Naive thymus-derived CD4-positive, alpha-beta T cell (primary cell): ENCODE data around the gene PRPF8. TPM values are rescaled to one million over a fixed set of nuclear protein-coding genes. Genes with fewer than 3 reads are reported as not detected.

Experiments
- ATAC-seq: fragments of 150-1000 bp; cut with Tn5 transposase; 2 replicates; pipeline ENCODE4 v1.10.0; 2021; ENCODE audit warnings: mild to moderate bottlenecking, moderate library complexity
- CTCF ChIA-PET: fragments of 350-600 bp; sonication (Branson Sonifier 250); formaldehyde crosslinking; loops from one replicate; lab custom pipeline; 2021; ENCODE audit warnings: antibody characterized with exemption; lab: Charles Lee
- POLR2A ChIA-PET: fragments of 350-600 bp; sonication (Branson Sonifier 250); formaldehyde crosslinking; loops from one replicate; lab custom pipeline; 2021; ENCODE audit warnings: antibody characterized with exemption, inconsistent platforms; lab: Charles Lee
- DNase-seq, 9 donors: peaks; one replicate each; pipeline versions ENCODE4 v3.0.0 to v3.0.0-alpha.2; 2020 to 2022; ENCODE audit warnings: mixed read lengths in 1 of 9
- H3K27ac ChIP-seq: one replicate; pipeline ENCODE4 v1.7.0; 2013; ENCODE audit warnings: mild to moderate bottlenecking, low read depth, low read length, moderate library complexity
- H3K27me3 ChIP-seq, 2 donors: one replicate each; pipeline ENCODE4 v1.7.0; 2013; ENCODE audit warnings: low read length in 2 of 2, mild to moderate bottlenecking in 2 of 2, moderate library complexity in 2 of 2; ENCODE audit not compliant: control insufficient read depth in 2 of 2, insufficient read depth in 2 of 2
- H3K36me3 ChIP-seq, 3 experiments: 1 replicate in 2 of 3; 2 replicates in 1 of 3; pipeline ENCODE4 v1.7.0; 2013; ENCODE audit warnings: low read length in 3 of 3, mild to moderate bottlenecking in 3 of 3, moderate library complexity in 1 of 3; ENCODE audit not compliant: insufficient read depth in 3 of 3, control insufficient read depth in 2 of 3
- H3K4me1 ChIP-seq, 2 donors: one replicate each; pipeline ENCODE4 v1.7.0; 2013; ENCODE audit warnings: low read length in 2 of 2, mild to moderate bottlenecking in 2 of 2, moderate library complexity in 1 of 2; ENCODE audit not compliant: control insufficient read depth in 2 of 2, insufficient read depth in 2 of 2
- H3K4me3 ChIP-seq: 2 replicates; pipeline ENCODE4 v1.7.0; 2013; ENCODE audit warnings: mild to moderate bottlenecking, low read length
- H3K9me3 ChIP-seq, 3 experiments: 1 replicate in 2 of 3; 2 replicates in 1 of 3; pipeline ENCODE4 v1.7.0; 2013; ENCODE audit warnings: low read length in 3 of 3; ENCODE audit not compliant: control insufficient read depth in 2 of 3
- H3K27ac Mint-ChIP-seq, 9 donors: one replicate each; pipeline ENCODE4 v1.8.0; 2020 to 2022; ENCODE audit warnings: mixed read lengths in 9 of 9, mild to moderate bottlenecking in 8 of 9, moderate library complexity in 5 of 9, inconsistent platforms in 2 of 9
- H3K27me3 Mint-ChIP-seq, 5 donors: one replicate each; pipeline ENCODE4 v1.8.0; 2021 to 2022; ENCODE audit warnings: mixed read lengths in 5 of 5, mild to moderate bottlenecking in 1 of 5
- H3K36me3 Mint-ChIP-seq, 5 donors: one replicate each; pipeline ENCODE4 v1.8.0; 2020 to 2022; ENCODE audit warnings: mixed read lengths in 5 of 5, mild to moderate bottlenecking in 3 of 5, inconsistent platforms in 1 of 5
- H3K4me1 Mint-ChIP-seq, 7 donors: one replicate each; pipeline ENCODE4 v1.8.0; 2020 to 2022; ENCODE audit warnings: mixed read lengths in 7 of 7, mild to moderate bottlenecking in 3 of 7, inconsistent platforms in 1 of 7
- H3K4me3 Mint-ChIP-seq, 10 donors: one replicate each; pipeline ENCODE4 v1.8.0; 2020 to 2022; ENCODE audit warnings: mild to moderate bottlenecking in 10 of 10, mixed read lengths in 10 of 10, moderate library complexity in 6 of 10, inconsistent platforms in 2 of 10
- H3K9me3 Mint-ChIP-seq, 11 donors: one replicate each; pipeline ENCODE4 v1.8.0; 2020 to 2022; ENCODE audit warnings: mixed read lengths in 11 of 11, mild to moderate bottlenecking in 4 of 11, inconsistent platforms in 1 of 11, moderate library complexity in 1 of 11
- intact Hi-C, 2 donors: fragments of 100-400 bp; cut with micrococcal nuclease; formaldehyde crosslinking; loops; one replicate each; pipeline ENCODE4 v1.15.1; 2023
- polyA plus RNA-seq, 2 donors: library from polyadenylated mRNA; unstranded; fragments of 300-500 nt; fragmentation: Illumina TruSeq; gene quantifications; one replicate each; pipeline ENCODE4 v1.2.3, GENCODE V29; 2021
- total RNA-seq, 6 experiments: library from RNA in 5 of 6; stranded (reverse) in 5 of 6; gene quantifications; 1 replicate in 5 of 6; 2 replicates in 1 of 6; pipeline ENCODE4 v1.2.3 and lab custom pipeline; 2021 to 2026

The PRPF8 gene
- total and polyA plus RNA-seq, 7 experiments from 2014 or later: 167 to 554 (median 436) TPM

DNA sequence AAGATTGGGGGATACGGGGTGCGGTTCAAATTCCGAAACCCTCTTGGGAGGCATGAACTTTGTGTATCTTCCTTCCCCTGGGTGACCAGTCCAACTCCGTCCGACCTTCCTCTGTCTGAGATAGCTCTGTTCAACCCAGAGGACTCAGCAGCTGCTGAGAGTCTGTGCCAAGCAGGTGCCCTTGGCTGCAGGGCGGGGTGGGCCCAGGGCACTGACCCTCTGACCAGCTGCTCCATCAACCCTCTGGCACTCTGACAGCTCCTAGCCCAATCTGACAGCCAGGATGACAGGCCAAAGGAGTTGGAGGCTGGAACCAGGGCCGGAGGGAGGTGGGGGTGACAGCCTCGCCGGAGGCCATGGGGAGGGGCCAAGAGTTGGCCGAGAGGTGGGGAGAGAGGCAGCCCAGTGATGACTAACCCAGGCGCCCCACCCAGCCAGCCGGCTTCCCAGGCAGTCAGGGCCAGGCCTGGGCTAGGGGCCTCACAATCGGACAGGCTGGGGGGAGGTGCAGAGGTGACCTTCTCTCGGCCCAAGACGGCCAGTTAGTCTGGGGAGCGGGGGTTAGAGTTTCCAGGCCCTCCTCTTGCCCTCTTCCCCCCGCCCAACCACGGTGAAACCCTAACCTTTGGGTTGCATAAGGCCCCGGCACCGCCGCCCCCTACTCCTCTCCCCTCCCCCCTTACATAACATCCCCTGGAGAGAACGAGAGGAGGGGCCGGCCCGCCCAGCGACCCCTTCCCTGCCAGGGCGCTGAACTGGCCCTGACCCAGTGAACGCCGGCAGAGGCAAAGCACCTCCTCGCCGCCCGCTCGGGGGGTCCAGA, 30.5 kb upstream of the PRPF8 start:
- peak overlapping the region; percentile 73 for H3K27ac ChIP-seq
- H3K9me3 Mint-ChIP-seq: no peaks in the 10 kb centered on the region
- peaks cover 0 to 13% (median 0%) of the 10 kb centered on the region in 5 donors for H3K36me3 Mint-ChIP-seq
- ATAC-seq (no peak), DNase-seq (peak in 3 of 9 donors; percentile 38 to 57 (median 44))
- peaks cover 20 to 47% (median 28%) of the 10 kb centered on the region in 7 donors for H3K4me1 Mint-ChIP-seq
- H3K27ac Mint-ChIP-seq: peak overlapping the region in 2 of 9 donors; percentile 6 to 36
- peaks cover 20 to 30% of the 10 kb centered on the region in 2 donors for H3K4me1 ChIP-seq
- peak overlapping the region in 7 of 10 donors; percentile 23 to 97 (median 65) for H3K4me3 Mint-ChIP-seq
- H3K36me3 ChIP-seq: no peaks in the 10 kb centered on the region
- CTCF ChIA-PET: interaction anchor here (0.6 to 1.6 kb wide), 4 partner anchors 52 to 565 kb away, joined by 3 to 4 read pairs (median 4); no protein-coding TSS in a partner anchor
- no peaks in the 10 kb centered on the region for H3K9me3 ChIP-seq
- intact Hi-C loops: loop anchor here (5.0 kb wide), 1 partner anchor 48 kb away; no protein-coding TSS in a partner anchor
- H3K4me3 ChIP-seq: peak overlapping the region; percentile 60
- POLR2A ChIA-PET: interaction anchor here (0.5 to 3.1 kb wide), 7 partner anchors 11 to 314 kb away, joined by 3 to 32 read pairs (median 5); partner anchors contain the start of genes INPP5K, PRPF8 and WDR81
- H3K27me3 Mint-ChIP-seq: peaks cover 0 to 16% (median 6%) of the 10 kb centered on the region in 5 donors
- H3K27me3 ChIP-seq: peaks cover 0 to 7% of the 10 kb centered on the region in 2 donors

- ATAC-seq: no peak
- POLR2A ChIA-PET: interaction anchor here (0.5 to 3.1 kb wide), 2 partner anchors 30 to 267 kb away, joined by 3 to 32 read pairs; partner anchors contain the start of gene PRPF8
- Histone ChIP-seq H3K9me3 (no peaks in the 10 kb centered on the region), H3K27ac (no peak overlapping the region), H3K4me3 (no peak overlapping the region), H3K4me1 (peaks cover 20 to 30% of the 10 kb centered on the region in 2 donors), H3K36me3 (no peaks in the 10 kb centered on the region), H3K27me3 (peaks cover 0 to 7% of the 10 kb centered on the region in 2 donors)
- Mint-ChIP-seq H3K36me3 (peaks cover 0 to 13% (median 0%) of the 10 kb centered on the region in 5 donors), H3K4me3 (peak overlapping the region in 8 of 10 donors; percentile 29 to 97 (median 64)), H3K27ac (peak overlapping the region in 4 of 9 donors; percentile 36 to 72 (median 52)), H3K27me3 (peaks cover 0 to 16% (median 6%) of the 10 kb centered on the region in 5 donors), H3K9me3 (no peaks in the 10 kb centered on the region), H3K4me1 (peaks cover 20 to 45% (median 27%) of the 10 kb centered on the region in 7 donors)
- CTCF ChIA-PET: interaction anchor here (0.6 to 0.7 kb wide), 2 partner anchors 146 to 565 kb away, joined by 3 read pairs; no protein-coding TSS in a partner anchor
- peak in 2 of 9 donors; percentile 33 to 48 for DNase-seq
- intact Hi-C loops: no loop called here
Measured at GRCh38 chr17:1714427-1714979, 29.8 kb upstream of the PRPF8 start.

DNA sequence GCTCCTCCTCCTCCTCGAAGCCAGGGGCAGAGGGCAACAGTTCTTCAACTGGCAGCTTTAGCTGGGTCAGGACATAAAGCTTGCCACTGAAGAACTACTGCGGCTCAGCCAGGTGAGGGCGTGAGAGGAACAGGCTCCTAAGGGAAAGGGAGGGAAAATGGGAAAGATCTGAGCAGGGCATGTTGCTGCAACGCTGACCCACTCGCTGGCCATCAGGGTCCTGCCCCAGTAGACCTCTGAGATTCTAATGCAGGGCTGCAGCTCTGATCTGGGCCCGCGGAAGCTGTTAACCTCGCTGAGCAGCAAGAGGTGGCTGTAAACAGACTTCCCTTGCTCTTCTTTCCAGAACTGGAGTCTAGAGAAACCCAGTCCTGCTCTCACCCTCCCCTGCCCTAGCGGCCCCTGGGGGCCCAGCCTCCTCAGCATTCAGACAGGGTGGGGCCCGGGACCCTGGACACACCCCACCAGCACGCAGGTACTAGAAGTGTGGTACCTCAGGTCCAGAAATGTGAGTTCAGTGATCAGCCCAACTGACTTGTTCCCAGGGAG, 29.3 kb upstream of the PRPF8 start:
- DNase-seq: no peak
- peak overlapping the region in 3 of 9 donors; percentile 38 to 72 (median 65) for H3K27ac Mint-ChIP-seq
- CTCF ChIA-PET: no interaction called here

GRCh38 chr17:1713160-1713877, 28.7 kb upstream of the PRPF8 start:
- H3K9me3 Mint-ChIP-seq: no peaks in the 10 kb centered on the region
- peaks cover 0 to 13% (median 0%) of the 10 kb centered on the region in 5 donors for H3K36me3 Mint-ChIP-seq
- ChIA-PET CTCF (interaction anchor here (0.6 to 1.3 kb wide), 2 partner anchors 30 to 83 kb away, joined by 3 read pairs; no protein-coding TSS in a partner anchor), POLR2A (interaction anchor here (0.6 to 1.2 kb wide), 3 partner anchors 32 to 120 kb away, joined by 3 read pairs; partner anchors contain the start of gene SMYD4)
- peaks cover 0 to 23% (median 6%) of the 10 kb centered on the region in 5 donors for H3K27me3 Mint-ChIP-seq
- Histone ChIP-seq H3K36me3 (no peaks in the 10 kb centered on the region), H3K27me3 (peaks cover 0 to 7% of the 10 kb centered on the region in 2 donors), H3K9me3 (no peaks in the 10 kb centered on the region), H3K4me1 (peaks cover 20 to 30% of the 10 kb centered on the region in 2 donors), H3K4me3 (no peak overlapping the region), H3K27ac (no peak overlapping the region)
- intact Hi-C loops: no loop called here
- H3K4me3 Mint-ChIP-seq: peak overlapping the region in 2 of 10 donors; percentile 5 to 97
- DNase-seq (no peak), ATAC-seq (no peak)
- peaks cover 20 to 40% (median 31%) of the 10 kb centered on the region in 7 donors for H3K4me1 Mint-ChIP-seq
- no peak overlapping the region for H3K27ac Mint-ChIP-seq

More for the DNA sequence above, 29.3 kb upstream of the PRPF8 start:
- POLR2A ChIA-PET: interaction anchor here (1.2 kb wide), 1 partner anchor 120 kb away, joined by 3 read pairs; no protein-coding TSS in a partner anchor
- Mint-ChIP-seq H3K9me3 (no peaks in the 10 kb centered on the region), H3K4me1 (peaks cover 20 to 45% (median 31%) of the 10 kb centered on the region in 7 donors), H3K36me3 (peaks cover 0 to 13% (median 0%) of the 10 kb centered on the region in 5 donors), H3K4me3 (peak overlapping the region in 7 of 10 donors; percentile 49 to 97 (median 63)), H3K27me3 (peaks cover 0 to 20% (median 6%) of the 10 kb centered on the region in 5 donors)
- intact Hi-C loops: no loop called here
- Histone ChIP-seq H3K27me3 (peaks cover 0 to 7% of the 10 kb centered on the region in 2 donors), H3K4me1 (peaks cover 20 to 30% of the 10 kb centered on the region in 2 donors), H3K27ac (no peak overlapping the region), H3K9me3 (no peaks in the 10 kb centered on the region), H3K36me3 (no peaks in the 10 kb centered on the region), H3K4me3 (no peak overlapping the region)
- no peak for ATAC-seq

DNA sequence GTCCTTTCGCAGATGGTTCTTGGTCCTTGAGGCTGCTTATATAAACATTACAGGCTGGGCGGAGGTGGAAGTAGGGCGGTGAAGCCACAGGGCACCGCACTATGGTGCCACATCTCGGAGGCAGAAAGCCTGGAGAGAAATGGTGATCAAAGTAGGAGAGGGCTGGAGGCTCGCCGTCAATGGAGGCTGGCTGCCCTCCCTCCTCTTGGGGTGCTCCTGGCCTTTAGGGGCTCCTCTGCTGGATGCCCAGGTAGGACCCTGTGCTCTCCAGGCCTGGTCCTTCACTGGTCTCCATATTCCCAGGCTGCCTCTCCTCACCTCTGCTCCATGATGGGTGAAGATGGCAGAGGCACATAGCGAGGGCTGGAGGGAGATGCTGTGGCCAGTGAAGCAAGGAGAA, 27.6 kb upstream of the PRPF8 start:
- DNase-seq: no peak
- Mint-ChIP-seq H3K27ac (peak overlapping the region in 1 of 9 donors; percentile 42), H3K27me3 (peaks cover 4 to 30% (median 14%) of the 10 kb centered on the region in 5 donors), H3K4me3 (peak overlapping the region in 3 of 10 donors; percentile 17 to 75 (median 35)), H3K36me3 (peaks cover 0 to 13% (median 0%) of the 10 kb centered on the region in 5 donors), H3K9me3 (no peaks in the 10 kb centered on the region), H3K4me1 (peaks cover 14 to 33% (median 26%) of the 10 kb centered on the region in 7 donors)
- Histone ChIP-seq H3K4me1 (peaks cover 15 to 22% of the 10 kb centered on the region in 2 donors), H3K36me3 (no peaks in the 10 kb centered on the region), H3K27me3 (peaks cover 0 to 7% of the 10 kb centered on the region in 2 donors), H3K27ac (no peak overlapping the region), H3K9me3 (no peaks in the 10 kb centered on the region), H3K4me3 (no peak overlapping the region)
- intact Hi-C loops: no loop called here
- ChIA-PET POLR2A (interaction anchor here (0.5 to 0.6 kb wide), 3 partner anchors 24 to 117 kb away, joined by 3 to 4 read pairs (median 3); partner anchors contain the start of gene SMYD4), CTCF (interaction anchor here (0.6 to 1.3 kb wide), 2 partner anchors 29 to 111 kb away, joined by 3 to 4 read pairs; no protein-coding TSS in a partner anchor)
- ATAC-seq: no peak
